ENCODE measurements around the gene CUEDC1.

CUEDC1 gene

GRCh38 chr17:57876023-57876865 is 79.0 kb downstream of the CUEDC1 start:
- no peak for DNase-seq (ENCODE audit: low read depth in 2 of 2)

- no peak for DNase-seq (ENCODE audit: low read depth in 2 of 2)
These were observed 79.8 kb downstream of the CUEDC1 start for GRCh38 chr17:57875290-57876022.

GRCh38 chr17:57874434-57875289 is 80.5 kb downstream of the CUEDC1 start:
- DNase-seq (ENCODE audit: low read depth in 2 of 2) = no peak

GRCh38 chr17:57874058-57874419 is 81.2 kb downstream of the CUEDC1 start:
- no peak for DNase-seq (ENCODE audit: low read depth in 2 of 2)

GRCh38 chr17:57873261-57874057 is 81.8 kb downstream of the CUEDC1 start:
- DNase-seq (ENCODE audit: low read depth in 2 of 2) = no peak

- no peak for DNase-seq (ENCODE audit: low read depth in 2 of 2)
These were observed 82.7 kb downstream of the CUEDC1 start for GRCh38 chr17:57872536-57872935.

- no peak for DNase-seq (ENCODE audit: low read depth in 2 of 2)
These were observed 83.3 kb downstream of the CUEDC1 start for GRCh38 chr17:57871863-57872262.

GRCh38 chr17:57871155-57871554 is 84.1 kb downstream of the CUEDC1 start:
- DNase-seq (ENCODE audit: low read depth in 2 of 2) = no peak

GRCh38 chr17:57870283-57870635 is 85.0 kb downstream of the CUEDC1 start:
- DNase-seq (ENCODE audit: low read depth in 2 of 2) = no peak

- no peak for DNase-seq (ENCODE audit: low read depth in 2 of 2)
These were observed 85.5 kb downstream of the CUEDC1 start for GRCh38 chr17:57869617-57870282.

- no peak for DNase-seq (ENCODE audit: low read depth in 2 of 2)
These were observed 86.1 kb downstream of the CUEDC1 start for GRCh38 chr17:57868910-57869616.

GRCh38 chr17:57868007-57868909 is 87.0 kb downstream of the CUEDC1 start:
- no peak for DNase-seq (ENCODE audit: low read depth in 2 of 2)

GRCh38 chr17:57867126-57867525 is 88.1 kb downstream of the CUEDC1 start:
- no peak for DNase-seq (ENCODE audit: low read depth in 2 of 2)

- no peak for DNase-seq (ENCODE audit: low read depth in 2 of 2)
These were observed 88.5 kb downstream of the CUEDC1 start for GRCh38 chr17:57866723-57867122.

GRCh38 chr17:57866319-57866718 is 88.9 kb downstream of the CUEDC1 start:
- DNase-seq (ENCODE audit: low read depth in 2 of 2) = no peak

- DNase-seq (ENCODE audit: low read depth in 2 of 2) = no peak
These were observed 90.9 kb downstream of the CUEDC1 start for GRCh38 chr17:57864273-57864672.

- no peak for DNase-seq (ENCODE audit: low read depth in 2 of 2)
These were observed 92.2 kb downstream of the CUEDC1 start for GRCh38 chr17:57862694-57863667.

All from stimulated activated CD8-positive, alpha-beta memory T cell treated with anti-CD3 and anti-CD28 coated beads, Interleukin-7, amount 100 ng/mL, for 1 hour (primary cell).